HG02884 (cell line): ENCODE measurements around the gene MAP4.
"Not testable (repeated sequence)": the region's sequence is repeated elsewhere in the genome, so short reads cannot be mapped to it uniquely, and the experiment has no call there.

ENCODE experiments used
- ATAC-seq: cut with Tn5 transposase; IDR thresholded peaks from one replicate; pipeline ENCODE4 v1.9.1; 2021; ENCODE audit warnings: mild to moderate bottlenecking, moderate library complexity; ENCODE audit not compliant: unreplicated experiment

The MAP4 gene, protein sequence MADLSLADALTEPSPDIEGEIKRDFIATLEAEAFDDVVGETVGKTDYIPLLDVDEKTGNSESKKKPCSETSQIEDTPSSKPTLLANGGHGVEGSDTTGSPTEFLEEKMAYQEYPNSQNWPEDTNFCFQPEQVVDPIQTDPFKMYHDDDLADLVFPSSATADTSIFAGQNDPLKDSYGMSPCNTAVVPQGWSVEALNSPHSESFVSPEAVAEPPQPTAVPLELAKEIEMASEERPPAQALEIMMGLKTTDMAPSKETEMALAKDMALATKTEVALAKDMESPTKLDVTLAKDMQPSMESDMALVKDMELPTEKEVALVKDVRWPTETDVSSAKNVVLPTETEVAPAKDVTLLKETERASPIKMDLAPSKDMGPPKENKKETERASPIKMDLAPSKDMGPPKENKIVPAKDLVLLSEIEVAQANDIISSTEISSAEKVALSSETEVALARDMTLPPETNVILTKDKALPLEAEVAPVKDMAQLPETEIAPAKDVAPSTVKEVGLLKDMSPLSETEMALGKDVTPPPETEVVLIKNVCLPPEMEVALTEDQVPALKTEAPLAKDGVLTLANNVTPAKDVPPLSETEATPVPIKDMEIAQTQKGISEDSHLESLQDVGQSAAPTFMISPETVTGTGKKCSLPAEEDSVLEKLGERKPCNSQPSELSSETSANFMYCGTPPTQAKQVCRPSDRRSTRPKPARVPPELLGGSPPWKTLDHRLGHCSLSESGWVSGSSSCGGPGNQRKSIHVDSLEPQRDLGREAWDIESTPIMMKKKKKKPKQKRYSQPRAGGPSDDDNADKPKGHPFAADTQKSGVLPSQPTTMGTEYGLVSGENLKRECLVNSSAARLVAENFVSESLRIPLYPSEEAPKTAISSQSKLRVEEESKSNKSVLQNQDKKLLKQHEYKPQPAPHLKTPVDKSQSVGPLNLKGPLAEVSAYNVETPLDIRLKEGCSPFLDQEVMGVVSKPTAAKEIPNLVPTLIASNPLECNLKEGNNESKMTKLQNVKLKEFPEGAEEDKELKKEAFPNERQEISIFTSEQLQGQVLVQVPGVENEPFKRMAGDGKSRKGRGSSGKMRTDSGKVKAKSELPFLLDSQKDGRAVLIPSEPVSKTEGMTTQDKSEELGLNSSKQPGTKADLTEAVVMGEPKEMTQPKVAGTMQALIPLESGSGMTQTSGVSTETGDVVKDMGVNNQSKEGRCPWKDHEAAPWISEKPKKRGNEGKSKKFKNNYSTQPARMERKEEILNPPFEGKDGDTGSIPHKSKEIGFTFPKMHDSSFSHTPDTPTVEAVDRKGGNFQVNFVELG (N-terminal part only)

DNA sequence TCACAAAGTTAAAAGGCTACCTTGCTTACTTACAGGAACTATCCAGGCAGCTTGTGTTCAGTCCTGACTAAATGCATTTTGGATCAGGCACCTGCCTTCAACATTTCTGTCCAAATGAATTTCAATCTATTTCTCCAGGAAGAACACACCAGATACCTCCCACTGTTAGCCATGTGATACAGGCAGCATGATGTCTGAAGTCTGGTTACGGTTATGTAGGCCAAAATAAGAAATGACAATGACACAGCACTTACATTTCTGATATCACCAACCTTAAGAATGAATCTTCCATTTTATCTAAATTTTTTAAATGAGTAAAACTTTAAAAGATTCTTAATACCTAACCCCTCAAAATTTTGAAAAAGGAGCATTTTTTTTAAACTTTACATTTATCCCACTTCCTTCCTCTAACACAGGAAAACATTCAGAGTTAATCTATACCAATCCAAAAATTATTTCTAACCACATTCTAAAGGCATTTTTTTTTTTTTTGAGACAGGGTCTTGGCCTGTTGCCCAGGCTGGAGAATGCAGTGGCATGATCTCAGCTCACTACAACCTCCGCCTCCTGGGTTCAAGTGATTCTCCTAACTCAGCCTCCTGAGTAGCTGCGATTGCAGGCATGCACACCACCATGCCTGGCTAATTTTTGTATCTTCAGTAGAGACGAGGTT lies at the start of gene MAP4:
TSS of gene MAP4 (minus strand) at position 116 of the 673 bp plus-strand sequence. CDS start 17,556 bp downstream, outside the sequence.
- ATAC-seq = no peak

- no peak for ATAC-seq
Measured at GRCh38 chr3:48065035-48065434, 48.8 kb upstream of the MAP4 start.

DNA sequence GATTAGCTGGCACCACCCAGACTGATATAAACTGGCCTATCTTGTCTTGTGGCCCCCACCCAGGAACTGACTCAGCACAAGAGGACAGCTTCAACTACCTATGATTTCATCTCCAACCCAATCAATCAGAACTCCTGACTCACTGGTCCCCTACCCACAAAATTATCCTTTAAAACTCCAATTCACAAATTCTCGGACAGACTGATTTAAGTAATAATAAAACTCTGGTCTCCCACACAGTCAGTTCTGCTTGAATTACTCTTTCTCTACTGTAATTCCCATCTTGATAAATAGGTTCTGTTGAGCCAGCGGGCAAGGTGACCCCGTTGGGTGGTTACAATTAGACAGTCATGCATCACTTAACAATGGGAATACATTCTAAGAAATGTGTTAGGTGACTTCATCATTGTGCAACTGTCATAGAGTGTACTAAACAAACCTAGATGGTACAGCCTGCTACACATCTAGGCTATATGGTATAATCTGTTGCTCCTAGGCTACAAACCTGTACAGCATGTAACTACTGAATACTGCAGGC lies 48.1 kb upstream of the MAP4 start:
- ATAC-seq = no peak

DNA sequence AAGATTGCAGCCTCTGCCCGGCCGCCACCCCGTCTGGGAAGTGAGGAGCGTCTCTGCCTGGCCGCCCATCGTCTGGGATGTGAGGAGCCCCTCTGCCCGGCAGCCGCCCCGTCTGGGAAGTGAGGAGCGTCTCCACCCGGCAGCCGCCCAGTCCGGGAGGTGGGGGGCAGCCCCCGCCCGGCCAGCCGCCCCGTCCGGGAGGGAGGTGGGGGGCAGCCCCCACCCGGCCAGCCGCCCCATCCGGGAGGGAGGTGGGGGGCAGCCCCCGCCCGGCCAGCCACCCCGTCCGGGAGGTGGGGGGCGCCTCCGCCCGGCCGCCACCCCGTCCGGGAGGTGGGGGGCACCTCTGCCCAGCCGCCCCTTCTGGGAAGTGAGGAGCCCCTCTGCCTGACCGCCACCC lies 45.4 kb upstream of the MAP4 start:
- not testable (repeated sequence) for ATAC-seq

GRCh38 chr3:48058091-48058490 lies 41.9 kb upstream of the MAP4 start:
- ATAC-seq = no peak

- ATAC-seq = no peak
Measured at GRCh38 chr3:48057521-48057920, 41.3 kb upstream of the MAP4 start.

- ATAC-seq = no peak
Measured at GRCh38 chr3:48047841-48048464, 31.7 kb upstream of the MAP4 start.

- ATAC-seq = no peak
Measured at GRCh38 chr3:48042071-48042760, 26.0 kb upstream of the MAP4 start.

DNA sequence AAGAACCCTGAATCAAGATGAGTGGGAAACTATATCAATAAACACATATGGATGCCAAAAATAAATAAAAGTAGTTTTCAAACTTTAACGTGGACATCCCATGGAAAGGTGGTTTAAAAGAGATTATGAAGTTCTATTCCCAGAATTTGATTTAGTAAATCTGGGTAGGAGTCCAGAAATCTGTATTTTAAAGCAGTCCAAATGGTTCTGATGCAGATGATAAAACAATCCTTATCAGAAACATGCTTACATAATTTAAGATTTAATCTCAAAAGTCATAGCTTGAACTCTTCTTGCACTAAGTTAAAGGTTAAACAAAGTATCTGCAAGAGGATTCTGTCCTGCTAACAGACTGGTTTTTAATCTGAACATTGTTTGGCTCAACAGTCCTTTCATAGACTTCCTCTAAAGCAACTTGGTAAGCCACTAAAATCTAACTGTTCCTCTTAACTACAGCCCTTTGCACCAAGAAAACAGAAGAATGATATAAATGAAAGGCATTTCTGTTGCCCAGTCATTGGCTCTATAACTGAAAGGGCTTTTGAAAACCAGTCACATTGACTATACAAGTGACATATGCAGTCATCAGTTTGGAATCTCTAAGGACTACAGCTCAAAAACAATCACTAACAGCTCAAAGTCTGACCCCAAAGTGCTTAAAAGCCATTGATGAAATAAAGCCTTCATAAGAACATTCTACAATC lies 23.4 kb upstream of the MAP4 start:
- no peak for ATAC-seq

- ATAC-seq = no peak
Measured at GRCh38 chr3:48038971-48039481, 22.8 kb upstream of the MAP4 start.

DNA sequence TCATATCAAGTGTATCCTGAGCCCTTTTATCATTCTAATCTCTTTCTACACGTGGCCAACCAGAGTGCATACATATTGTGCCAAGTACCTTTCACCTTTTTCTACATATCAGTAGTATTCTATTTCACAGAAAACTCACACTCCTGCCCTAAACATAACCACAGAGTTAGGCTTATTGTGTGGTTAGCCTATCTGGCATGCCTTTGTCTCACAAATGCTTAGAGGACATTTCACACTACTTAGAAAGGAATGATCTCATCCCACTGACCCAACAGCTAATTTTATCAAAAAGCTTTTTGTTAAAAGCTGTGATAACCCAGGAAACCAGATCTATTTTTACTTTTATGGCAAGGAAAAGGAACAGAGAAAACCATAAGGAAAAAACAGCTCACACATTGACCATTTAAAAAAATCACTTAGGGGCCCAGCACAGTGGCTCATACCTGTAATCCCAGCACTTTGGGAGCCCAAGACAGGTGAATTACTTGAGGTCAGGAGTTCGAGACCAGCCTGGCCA lies 17.8 kb upstream of the MAP4 start:
- no peak for ATAC-seq

DNA sequence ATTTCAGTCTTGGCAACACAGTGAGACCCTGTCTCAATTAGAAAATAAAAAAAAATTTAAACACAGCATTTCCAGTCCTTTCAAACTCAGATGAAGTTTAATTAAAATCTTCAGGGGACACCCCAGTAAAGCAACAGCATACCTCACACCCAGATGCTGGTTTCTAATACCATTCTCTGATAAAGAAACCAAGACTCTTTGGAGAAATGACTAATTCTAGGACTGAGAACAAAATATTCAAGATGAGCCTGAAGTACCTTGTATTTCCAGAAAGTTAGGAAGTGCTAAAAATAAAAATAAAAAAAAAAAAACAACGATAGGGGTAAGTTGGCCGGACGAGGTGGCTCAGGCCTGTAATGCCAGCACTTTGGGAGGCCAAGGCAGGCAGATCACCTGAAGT lies 14.0 kb upstream of the MAP4 start:
- ATAC-seq = no peak

- ATAC-seq = no peak
Measured at GRCh38 chr3:48026951-48027908, 11.0 kb upstream of the MAP4 start.

DNA sequence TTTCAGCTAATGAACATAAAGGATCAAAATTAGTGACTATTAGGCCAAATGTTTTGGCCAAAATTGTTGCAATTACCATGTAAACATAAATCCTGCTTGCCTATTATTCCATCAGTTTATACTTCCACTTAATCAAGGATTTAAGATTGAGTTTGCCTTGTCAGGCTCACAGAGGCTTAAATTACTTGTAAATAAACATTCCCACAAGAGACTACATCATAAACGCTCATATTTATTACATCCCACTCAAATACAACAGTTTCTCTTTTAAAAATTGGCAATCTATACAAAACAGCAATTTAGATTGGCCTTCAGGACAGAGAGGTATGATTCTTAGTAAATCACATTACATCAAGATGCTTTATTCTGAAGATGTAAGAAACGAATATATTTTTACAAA lies 9.9 kb upstream of the MAP4 start:
- no peak for ATAC-seq

GRCh38 chr3:48024401-48024800 lies 8.2 kb upstream of the MAP4 start:
- no peak for ATAC-seq

- no peak for ATAC-seq
Measured at GRCh38 chr3:48023377-48023776, 7.2 kb upstream of the MAP4 start.

- no peak for ATAC-seq
Measured at GRCh38 chr3:48022178-48022577, 6.0 kb upstream of the MAP4 start.
